K562 (cell line): ENCODE measurements around the gene ELOB. TPM values are rescaled to one million over a fixed set of nuclear protein-coding genes. Genes with fewer than 3 reads are reported as not detected.

ENCODE experiments used
- ATAC-seq: fragments of 200-7000 bp; cut with Tn5 transposase; 3 replicates; pipeline ENCODE4 v1.9.1; 2020; ENCODE audit warnings: moderate library complexity
- BruUV-seq: library from RNA; stranded (reverse); fragments of 400-500 nt; replicated peaks from 2 replicates; lab custom pipeline; 2021; lab: Mats Ljungman, UMichigan
- CTCF ChIA-PET: fragments of 300-600 bp; formaldehyde crosslinking; extraction: SDS; loops from one replicate; lab custom pipeline; 2021; ENCODE audit warnings: low intra/inter-chr PET ratio; lab: Yijun Ruan, JAX
- POLR2A ChIA-PET: fragments of 300-600, 350-650 bp; sonication (Branson Sonifier 250); formaldehyde crosslinking; extraction: SDS; loops from one replicate; lab custom pipeline; 2021; ENCODE audit warnings: antibody characterized with exemption, inconsistent platforms; lab: Yijun Ruan, JAX
- DNase-seq, 4 experiments: peaks; one replicate each; pipeline versions ENCODE4 v3.0.0 to v3.0.0-alpha.2; 2011 to 2018; ENCODE audit warnings: low spot score in 3 of 4, mixed read lengths in 3 of 4; ENCODE audit errors: extremely low read depth in 1 of 4
- FAIRE-seq: peaks from 2 replicates; lab custom pipeline; 2011; peaks lifted over from hg19 to GRCh38; lab: Jason Lieb, UNC
- H2AFZ ChIP-seq: 2 replicates; pipeline ENCODE4 v1.6.0; 2011; ENCODE audit warnings: low read depth, low read length, control low read depth, inconsistent platforms
- H3K27ac ChIP-seq: fragments of 200-600 bp; 3 replicates; pipeline ENCODE4 v1.8.0; 2011; ENCODE audit warnings: low read depth, mild to moderate bottlenecking, control low read depth, inconsistent platforms, low read length, moderate library complexity, mixed read lengths; ENCODE audit errors: extremely low read depth
- H3K27me3 ChIP-seq, 2 experiments: fragments of 300-600 bp in 1 of 2; 2 replicates in 1 of 2; 3 replicates in 1 of 2; pipeline versions ENCODE4 v1.6.0 to v1.8.0; 2011; ENCODE audit warnings: inconsistent platforms in 2 of 2, low read length in 2 of 2, mild to moderate bottlenecking in 1 of 2, mixed read lengths in 1 of 2, moderate library complexity in 1 of 2; ENCODE audit not compliant: control insufficient read depth in 2 of 2, insufficient read depth in 2 of 2
- H3K36me3 ChIP-seq: fragments of 300-600 bp; 3 replicates; pipeline ENCODE4 v1.8.0; 2011; ENCODE audit warnings: mild to moderate bottlenecking, low read length, inconsistent platforms; ENCODE audit not compliant: control insufficient read depth, insufficient read depth
- H3K4me1 ChIP-seq, 2 experiments: fragments of 200-600 bp in 1 of 2; replicated peaks in 1 of 2; 2 replicates in 1 of 2; 3 replicates in 1 of 2; pipeline versions ENCODE4 v1.5.1 to v1.8.0; 2011; ENCODE audit warnings: inconsistent platforms in 2 of 2, low read length in 2 of 2, mild to moderate bottlenecking in 1 of 2, mixed read lengths in 1 of 2, moderate library complexity in 1 of 2; ENCODE audit not compliant: control insufficient read depth in 2 of 2, insufficient read depth in 2 of 2
- H3K4me2 ChIP-seq: 2 replicates; pipeline ENCODE4 v1.6.1; 2011; ENCODE audit warnings: low read length, control low read depth, inconsistent platforms, mixed read lengths; ENCODE audit not compliant: insufficient read depth
- H3K4me3 ChIP-seq: fragments of 200-600 bp; sonication (generic), shearing (Covaris generic); 2 replicates; pipeline ENCODE4 v1.5.1; 2016; ENCODE audit warnings: control low read depth, inconsistent platforms
- H3K79me2 ChIP-seq: fragments of 200-600 bp; 3 replicates; pipeline ENCODE4 v1.8.0; 2011; ENCODE audit warnings: low read length, inconsistent platforms; ENCODE audit not compliant: control insufficient read depth, insufficient read depth
- H3K9ac ChIP-seq, 2 experiments: 2 replicates each; pipeline versions ENCODE4 v1.6.0 to v1.6.1; 2011; ENCODE audit warnings: low read depth in 2 of 2, low read length in 2 of 2, control low read depth in 1 of 2, inconsistent platforms in 1 of 2, mild to moderate bottlenecking in 1 of 2, mixed read lengths in 1 of 2; ENCODE audit not compliant: insufficient read depth in 1 of 2
- H3K9me1 ChIP-seq: one replicate; pipeline ENCODE4 v1.6.0; 2011; ENCODE audit warnings: inconsistent platforms, mild to moderate bottlenecking, low read length, moderate library complexity; ENCODE audit not compliant: control insufficient read depth, insufficient read depth
- H3K9me3 ChIP-seq: replicated peaks from 2 replicates; pipeline ENCODE4 v1.5.1; 2011; ENCODE audit warnings: low read depth, low read length, inconsistent platforms; ENCODE audit not compliant: control insufficient read depth, insufficient read depth
- H4K20me1 ChIP-seq: replicated peaks from 2 replicates; pipeline ENCODE4 v1.6.1; 2011; ENCODE audit warnings: low read length, inconsistent platforms, mixed read lengths; ENCODE audit not compliant: control insufficient read depth, insufficient read depth
- BMI1 ChIP-seq: fragments of 150-350 bp; IDR thresholded peaks from 2 replicates; pipeline ENCODE4 v1.6.1; 2014; ENCODE audit warnings: low read length
- MCM2 ChIP-seq: fragments of 450-650 bp; IDR thresholded peaks from 2 replicates; pipeline ENCODE4 v1.6.1; 2017; ENCODE audit warnings: low read depth, mild to moderate bottlenecking
- SRSF1 ChIP-seq: fragments of 200-400 bp; formaldehyde crosslinking; IDR thresholded peaks from 2 replicates; pipeline ENCODE4 v1.6.1; 2017; ENCODE audit warnings: mild to moderate bottlenecking, low read depth, low read length, moderate library complexity
- WGBS: fragments of 100-300 bp; shearing (Covaris generic); methylation state at CpG from one replicate; pipeline ENCODE4 v1.1.6; 2016; ENCODE audit warnings: low coverage, mixed read lengths; ENCODE audit not compliant: insufficient coverage; ENCODE audit errors: missing lambda C conversion rate; 5-methylcytosine and 5-hydroxymethylcytosine counted together
- in situ Hi-C: fragments of 300-500 bp; cut with MboI; formaldehyde crosslinking; loops from 4 replicates; pipeline ENCODE4 v1.15.0; 2018; ENCODE audit warnings: inconsistent platforms, mixed read lengths
- intact Hi-C: fragments of 100-400 bp; cut with micrococcal nuclease; formaldehyde crosslinking; loops from 2 replicates; pipeline ENCODE4 v1.14.2; 2022
- polyA plus RNA-seq, 8 experiments: library from polyadenylated mRNA; depleted of rRNA in 4 of 8; stranded (reverse) in 5 of 8; unstranded in 3 of 8; fragments of >200 nt; fragmentation: Nextera tagmentation in 2 of 8; fragmentation: Illumina TruSeq in 1 of 8; extraction: Ambion mirVana in 2 of 8; extraction: Trizol in 1 of 8; gene quantifications; 2 replicates each; pipeline versions ENCODE4 v1.2.1 to v1.2.3, GENCODE V29; 2011 to 2014; ENCODE audit warnings: inconsistent platforms in 1 of 8, missing spikeins in 1 of 8
- total RNA-seq, 7 experiments: library from RNA; depleted of rRNA in 6 of 7; stranded (reverse); fragments of >200 nt in 6 of 7; fragmentation: Illumina TruSeq in 2 of 7; extraction: Trizol in 2 of 7; gene quantifications; 2 replicates each; pipeline versions ENCODE4 v1.2.1 to v1.2.3, GENCODE V29; 2011 to 2021; ENCODE audit warnings: low replicate concordance in 1 of 7
- TF ChIP-seq, protein P1 (sequence below): sonication (generic); formaldehyde crosslinking; IDR thresholded peaks from 2 replicates; pipeline ENCODE4 v1.9.0; 2022; ENCODE audit warnings: mild to moderate bottlenecking, missing genetic modification reagents
- TF ChIP-seq, protein P2 (sequence below): fragments of 450-650 bp; formaldehyde crosslinking; IDR thresholded peaks from 2 replicates; pipeline ENCODE4 v1.4.0; 2022; ENCODE audit warnings: missing genetic modification characterization
- TF ChIP-seq, protein P3 (sequence below): fragments of 250-450 bp; sonication (Bioruptor Pico); IDR thresholded peaks from 2 replicates; pipeline ENCODE4 v1.4.0; 2020

Gene ELOB
- total and polyA plus RNA-seq, 9 of the 15 experiments (the other 6 are each of a cell fraction or from before 2014, with no cell fraction given) = 63.2 to 791 (median 237) TPM

DNA sequence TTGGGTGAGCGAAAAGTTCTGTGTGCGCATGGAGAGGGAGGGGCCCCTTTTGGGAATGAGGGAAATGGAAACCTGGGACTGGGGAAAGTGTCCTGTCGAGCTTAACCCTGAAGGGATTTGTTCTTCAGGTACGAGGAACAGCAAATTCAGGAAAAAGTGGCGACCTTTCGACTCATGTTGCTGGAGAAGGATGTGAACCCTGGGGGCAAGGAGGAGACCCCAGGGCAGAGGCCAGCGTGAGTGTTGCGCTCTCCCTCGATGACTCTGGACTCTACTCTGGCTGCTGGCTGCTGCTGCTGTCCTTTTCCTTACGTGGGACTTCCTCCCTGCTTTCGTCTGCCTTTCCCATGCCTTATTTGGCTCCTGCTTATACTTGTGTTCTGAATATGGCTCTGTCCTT is 19.7 kb downstream of the ELOB start:
- FAIRE-seq = no peak
- intact Hi-C loops = no loop called here

More for the DNA sequence above, 19.7 kb downstream of the ELOB start:
- Histone ChIP-seq H3K27me3 (no peaks in the 10 kb centered on the region), H2AFZ (no peak overlapping the region), H3K4me1 (peaks cover 6 to 10% of the 10 kb centered on the region in 2 experiments; a peak in 3 of 5 replicates), H3K9me3 (peaks cover 12% of the 10 kb centered on the region), H3K9me1 (no peaks in the 10 kb centered on the region), H4K20me1 (peaks cover 30% of the 10 kb centered on the region; the same call in 1 of the 2 replicates), H3K4me2 (no peak overlapping the region), H3K9ac (no peak overlapping the region), H3K79me2 (peaks cover 95% of the 10 kb centered on the region), H3K4me3 (no peak overlapping the region)
- ATAC-seq = no peak
- WGBS = 99% methylated on average over 11 of the region's 11 CpGs
- BruUV-seq = no TSS peak
- CTCF ChIA-PET = no interaction called here
- in situ Hi-C loops = no loop called here
- no peak for TF ChIP-seq SRSF1
- TF ChIP-seq, protein P1, sequence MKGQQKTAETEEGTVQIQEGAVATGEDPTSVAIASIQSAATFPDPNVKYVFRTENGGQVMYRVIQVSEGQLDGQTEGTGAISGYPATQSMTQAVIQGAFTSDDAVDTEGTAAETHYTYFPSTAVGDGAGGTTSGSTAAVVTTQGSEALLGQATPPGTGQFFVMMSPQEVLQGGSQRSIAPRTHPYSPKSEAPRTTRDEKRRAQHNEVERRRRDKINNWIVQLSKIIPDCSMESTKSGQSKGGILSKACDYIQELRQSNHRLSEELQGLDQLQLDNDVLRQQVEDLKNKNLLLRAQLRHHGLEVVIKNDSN (CRISPR knock-in tag) = no peak
- TF ChIP-seq BMI1 = no peak
- no peak for TF ChIP-seq MCM2
- TF ChIP-seq, protein P2, sequence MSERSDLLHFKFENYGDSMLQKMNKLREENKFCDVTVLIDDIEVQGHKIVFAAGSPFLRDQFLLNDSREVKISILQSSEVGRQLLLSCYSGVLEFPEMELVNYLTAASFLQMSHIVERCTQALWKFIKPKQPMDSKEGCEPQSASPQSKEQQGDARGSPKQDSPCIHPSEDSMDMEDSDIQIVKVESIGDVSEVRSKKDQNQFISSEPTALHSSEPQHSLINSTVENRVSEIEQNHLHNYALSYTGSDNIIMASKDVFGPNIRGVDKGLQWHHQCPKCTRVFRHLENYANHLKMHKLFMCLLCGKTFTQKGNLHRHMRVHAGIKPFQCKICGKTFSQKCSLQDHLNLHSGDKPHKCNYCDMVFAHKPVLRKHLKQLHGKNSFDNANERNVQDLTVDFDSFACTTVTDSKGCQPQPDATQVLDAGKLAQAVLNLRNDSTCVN (CRISPR knock-in tag) = no peak
- TF ChIP-seq, protein P3, sequence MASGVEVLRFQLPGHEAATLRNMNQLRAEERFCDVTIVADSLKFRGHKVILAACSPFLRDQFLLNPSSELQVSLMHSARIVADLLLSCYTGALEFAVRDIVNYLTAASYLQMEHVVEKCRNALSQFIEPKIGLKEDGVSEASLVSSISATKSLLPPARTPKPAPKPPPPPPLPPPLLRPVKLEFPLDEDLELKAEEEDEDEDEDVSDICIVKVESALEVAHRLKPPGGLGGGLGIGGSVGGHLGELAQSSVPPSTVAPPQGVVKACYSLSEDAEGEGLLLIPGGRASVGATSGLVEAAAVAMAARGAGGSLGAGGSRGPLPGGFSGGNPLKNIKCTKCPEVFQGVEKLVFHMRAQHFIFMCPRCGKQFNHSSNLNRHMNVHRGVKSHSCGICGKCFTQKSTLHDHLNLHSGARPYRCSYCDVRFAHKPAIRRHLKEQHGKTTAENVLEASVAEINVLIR (CRISPR knock-in tag) = no peak
- TF ChIP-seq, all 486 proteins: peak for 0
- no peak for DNase-seq
- POLR2A ChIA-PET = interaction anchor here (0.8 to 2.4 kb wide), 2 partner anchors 10 to 132 kb away, joined by 4 to 15 read pairs; no protein-coding TSS in a partner anchor
- Histone ChIP-seq H3K36me3 (peaks cover 91% of the 10 kb centered on the region), H3K27ac (no peak overlapping the region)
